ENCODE measurements around the gene GALM. TPM values are rescaled to one million over a fixed set of nuclear protein-coding genes. Genes with fewer than 3 reads are reported as not detected.

Gene GALM
- total RNA-seq, 4 donors from 2014 or later, result 6.2 to 104 (median 14.8) TPM

GRCh38 chr2:38737925-38738324, 72.0 kb downstream of the GALM start:
- Histone ChIP-seq H3K36me3 (no peaks in the 10 kb centered on the region), H3K27me3 (no peaks in the 10 kb centered on the region), H3K9me3 (no peaks in the 10 kb centered on the region), H3K27ac (peak overlapping the region; percentile 74 to 80), H3K4me1 (no peaks in the 10 kb centered on the region), H3K4me3 (no peak overlapping the region)
- peak in 1 of 2 donors; percentile 16 for DNase-seq
- intact Hi-C loops (cut with DNase I; ENCODE audit: low total_unique reads), result no loop called here
- TF ChIP-seq POLR2A (IDR thresholded peaks at IDR 0.05) (no peak), CTCF (IDR thresholded peaks at IDR 0.05) (no peak)

- Histone ChIP-seq H3K27ac (no peak overlapping the region), H3K9me3 (no peaks in the 10 kb centered on the region), H3K36me3 (no peaks in the 10 kb centered on the region), H3K4me1 (no peaks in the 10 kb centered on the region), H3K4me3 (no peak overlapping the region), H3K27me3 (no peaks in the 10 kb centered on the region)
- no peak for TF ChIP-seq CTCF (IDR thresholded peaks at IDR 0.05)
- no peak for TF ChIP-seq POLR2A (IDR thresholded peaks at IDR 0.05)
- intact Hi-C loops (cut with DNase I; ENCODE audit: low total_unique reads), result no loop called here
- DNase-seq, result no peak
Measured at GRCh38 chr2:38739524-38739923, 73.6 kb downstream of the GALM start.

- H3K4me3 ChIP-seq, result no peak overlapping the region
- H3K9me3 ChIP-seq, result no peaks in the 10 kb centered on the region
- no peaks in the 10 kb centered on the region for H3K4me1 ChIP-seq
- intact Hi-C loops (cut with DNase I; ENCODE audit: low total_unique reads), result loop anchor here (10.0 kb wide), 2 partner anchors 156 to 206 kb away; no protein-coding TSS in a partner anchor
- H3K27ac ChIP-seq, result peak overlapping the region; percentile 70 to 77
- H3K36me3 ChIP-seq, result no peaks in the 10 kb centered on the region
- peak; percentile 55 to 70 (median 67) for TF ChIP-seq CTCF (IDR thresholded peaks at IDR 0.05)
- no peak for TF ChIP-seq POLR2A (IDR thresholded peaks at IDR 0.05)
- no peak for DNase-seq
- H3K27me3 ChIP-seq, result no peaks in the 10 kb centered on the region
Measured at GRCh38 chr2:38740851-38741731, 75.2 kb downstream of the GALM start.

GRCh38 chr2:38742797-38743559, 77.1 kb downstream of the GALM start:
- no peaks in the 10 kb centered on the region for H3K9me3 ChIP-seq
- no peak overlapping the region for H3K4me3 ChIP-seq
- TF ChIP-seq CTCF (IDR thresholded peaks at IDR 0.05) (no peak), POLR2A (IDR thresholded peaks at IDR 0.05) (no peak)
- no peak for DNase-seq
- no peaks in the 10 kb centered on the region for H3K27me3 ChIP-seq
- intact Hi-C loops (cut with DNase I; ENCODE audit: low total_unique reads), result loop anchor here (10.0 kb wide), 2 partner anchors 158 to 208 kb away; no protein-coding TSS in a partner anchor
- H3K27ac ChIP-seq, result no peak overlapping the region
- peaks cover 8 to 12% of the 10 kb centered on the region in 2 donors for H3K4me1 ChIP-seq
- no peaks in the 10 kb centered on the region for H3K36me3 ChIP-seq

Measured in uterus (tissue), 4 donors.